Measurements from ENCODE around the gene MAP2. TPM values are rescaled to one million over a fixed set of nuclear protein-coding genes. Genes with fewer than 3 reads are reported as not detected.

MAP2 gene
- total and polyA plus RNA-seq, 4 donors = 215 to 669 (median 469) TPM

DNA sequence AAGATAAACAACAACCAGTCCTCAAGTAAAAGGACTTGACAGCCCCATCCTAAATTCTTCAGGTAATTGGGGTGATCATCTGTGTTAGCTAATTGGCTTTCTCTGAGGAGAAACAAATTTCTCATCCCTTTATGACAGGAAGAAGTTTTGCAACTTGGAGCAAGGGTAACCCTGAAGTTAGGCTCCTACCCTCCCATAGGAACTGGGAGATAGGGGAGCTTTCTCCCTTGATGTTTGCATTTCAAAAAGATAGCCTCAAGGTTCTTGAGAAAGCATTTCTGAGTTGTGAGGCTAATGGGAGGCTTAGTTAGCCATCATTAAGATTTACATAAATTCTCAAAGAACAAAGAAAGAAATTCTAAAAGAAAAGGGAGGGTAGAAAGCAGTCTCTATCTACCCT lies 95.4 kb downstream of the MAP2 start:
- no peak for DNase-seq (ENCODE audit: low read depth in 4 of 6, low spot score in 6 of 6)
- no peaks in the 10 kb centered on the region for H3K36me3 ChIP-seq (ENCODE audit: control insufficient read depth, insufficient read depth, low read length)
- no peaks in the 10 kb centered on the region for H3K9me3 ChIP-seq (ENCODE audit: control insufficient read depth, insufficient read depth, low read length)
- no peak overlapping the region for H3K4me3 ChIP-seq (ENCODE audit: low read depth, low read length)
- H3K27ac ChIP-seq (ENCODE audit: low read depth, low read length) = no peak overlapping the region
- H3K4me1 ChIP-seq (ENCODE audit: control insufficient read depth, insufficient read depth, low read length) = peaks cover 3% of the 10 kb centered on the region
- no peaks in the 10 kb centered on the region for H3K27me3 ChIP-seq (ENCODE audit: control insufficient read depth, insufficient read depth, low read length)

DNA sequence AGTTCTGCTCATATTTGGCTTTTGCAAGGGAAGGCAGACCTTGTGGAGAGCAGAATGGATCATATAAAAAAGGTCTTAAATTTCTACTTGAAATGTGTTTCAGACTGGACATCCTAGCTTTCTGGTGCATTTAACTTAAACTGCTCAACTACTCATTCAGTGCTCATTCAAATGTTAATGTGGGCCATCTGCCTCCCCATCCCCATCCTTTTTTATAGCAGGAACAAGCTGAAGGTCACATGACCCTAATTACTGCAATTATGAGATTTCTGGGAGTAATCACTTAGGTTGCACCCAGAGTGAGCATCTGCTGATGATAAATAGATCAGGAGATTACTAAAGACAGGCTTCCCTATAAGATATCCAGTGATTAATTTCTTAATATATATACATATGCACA lies 96.1 kb downstream of the MAP2 start:
- no peaks in the 10 kb centered on the region for H3K36me3 ChIP-seq (ENCODE audit: control insufficient read depth, insufficient read depth, low read length)
- no peak overlapping the region for H3K27ac ChIP-seq (ENCODE audit: low read depth, low read length)
- no peaks in the 10 kb centered on the region for H3K27me3 ChIP-seq (ENCODE audit: control insufficient read depth, insufficient read depth, low read length)
- peaks cover 3% of the 10 kb centered on the region for H3K4me1 ChIP-seq (ENCODE audit: control insufficient read depth, insufficient read depth, low read length)
- H3K9me3 ChIP-seq (ENCODE audit: control insufficient read depth, insufficient read depth, low read length) = no peaks in the 10 kb centered on the region
- no peak overlapping the region for H3K4me3 ChIP-seq (ENCODE audit: low read depth, low read length)
- DNase-seq (ENCODE audit: low read depth in 4 of 6, low spot score in 6 of 6) = peak in 2 of 6 donors; percentile 74 to 81

DNA sequence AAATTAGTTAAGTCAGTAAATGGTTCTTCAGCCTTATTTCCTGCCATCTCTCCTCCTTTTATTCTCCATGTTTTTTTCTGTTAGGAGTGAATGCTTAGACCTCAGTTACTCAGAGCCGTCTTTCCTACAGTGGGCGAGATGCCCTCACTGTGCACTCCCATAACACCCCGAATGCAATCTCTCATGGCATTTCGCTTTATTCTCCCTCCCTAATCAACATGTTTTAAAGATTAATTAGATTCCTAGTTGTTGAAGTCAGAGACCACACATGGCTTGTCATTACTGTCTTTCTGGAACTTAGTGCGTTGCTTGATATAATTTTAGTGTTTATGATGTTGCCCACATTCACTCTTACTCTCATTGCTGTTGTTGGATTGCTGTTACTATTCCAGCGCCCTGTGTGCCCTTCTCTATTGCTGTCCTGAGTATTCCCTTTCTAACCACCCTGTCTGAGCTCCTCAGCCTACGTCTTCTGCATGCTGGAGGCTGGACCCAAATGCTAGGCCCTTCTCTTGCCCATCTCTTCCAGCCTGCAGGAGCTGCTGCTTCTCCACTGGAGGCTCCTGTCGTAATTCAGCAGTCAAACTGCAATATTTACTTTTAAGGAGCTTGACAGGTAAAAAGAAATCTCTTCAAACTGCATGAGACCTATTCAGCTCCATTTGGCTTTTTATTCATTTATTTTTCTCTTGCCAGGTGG lies 99.3 kb downstream of the MAP2 start:
- DNase-seq (ENCODE audit: low read depth in 4 of 6, low spot score in 6 of 6) = peak in 2 of 6 donors; percentile 28
- Histone ChIP-seq H3K9me3 (ENCODE audit: control insufficient read depth, insufficient read depth, low read length) (no peaks in the 10 kb centered on the region), H3K36me3 (ENCODE audit: control insufficient read depth, insufficient read depth, low read length) (no peaks in the 10 kb centered on the region), H3K27ac (ENCODE audit: low read depth, low read length) (no peak overlapping the region), H3K27me3 (ENCODE audit: control insufficient read depth, insufficient read depth, low read length) (no peaks in the 10 kb centered on the region), H3K4me1 (ENCODE audit: control insufficient read depth, insufficient read depth, low read length) (peaks cover 3% of the 10 kb centered on the region), H3K4me3 (ENCODE audit: low read depth, low read length) (no peak overlapping the region)
- 38% methylated on average over 3 of the region's 8 CpGs for WGBS (ENCODE audit: insufficient coverage)

- H3K27ac ChIP-seq (ENCODE audit: low read depth, low read length) = no peak overlapping the region
These were observed 100.0 kb downstream of the MAP2 start for GRCh38 chr2:209523867-209524266.

DNA sequence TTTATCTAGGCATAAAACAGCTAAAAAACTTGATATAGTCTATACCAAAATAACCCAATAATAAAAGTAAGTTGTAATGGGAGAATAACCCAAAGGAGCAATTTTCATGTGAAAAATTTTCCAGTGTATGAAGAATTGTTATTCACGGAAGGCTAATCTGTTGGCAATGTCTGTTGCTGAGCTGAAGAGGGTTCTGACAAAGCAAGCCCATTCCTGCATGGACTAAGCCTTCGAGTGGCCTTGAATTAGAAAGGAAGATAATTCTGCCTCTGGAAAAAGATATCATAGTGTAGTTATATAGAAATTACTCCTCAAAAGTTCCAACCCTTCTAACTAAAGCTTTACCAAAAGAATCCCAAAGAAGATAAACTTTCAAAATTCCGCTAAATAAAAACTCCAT lies 101.5 kb downstream of the MAP2 start:
- no peak for DNase-seq (ENCODE audit: low read depth in 4 of 6, low spot score in 6 of 6)
- no peak overlapping the region for H3K27ac ChIP-seq (ENCODE audit: low read depth, low read length)

More at GRCh38 chr2:209523867-209524266, 100.0 kb downstream of the MAP2 start:
- no peaks in the 10 kb centered on the region for H3K9me3 ChIP-seq (ENCODE audit: control insufficient read depth, insufficient read depth, low read length)
- DNase-seq (ENCODE audit: low read depth in 4 of 6, low spot score in 6 of 6) = peak in 2 of 6 donors; percentile 51 to 56
- no peaks in the 10 kb centered on the region for H3K36me3 ChIP-seq (ENCODE audit: control insufficient read depth, insufficient read depth, low read length)
- H3K27me3 ChIP-seq (ENCODE audit: control insufficient read depth, insufficient read depth, low read length) = no peaks in the 10 kb centered on the region
- WGBS (ENCODE audit: insufficient coverage) = no CpG with 5 or more reads among the region's 2 CpGs
- no peak overlapping the region for H3K4me3 ChIP-seq (ENCODE audit: low read depth, low read length)
- H3K4me1 ChIP-seq (ENCODE audit: control insufficient read depth, insufficient read depth, low read length) = peaks cover 3% of the 10 kb centered on the region

DNA sequence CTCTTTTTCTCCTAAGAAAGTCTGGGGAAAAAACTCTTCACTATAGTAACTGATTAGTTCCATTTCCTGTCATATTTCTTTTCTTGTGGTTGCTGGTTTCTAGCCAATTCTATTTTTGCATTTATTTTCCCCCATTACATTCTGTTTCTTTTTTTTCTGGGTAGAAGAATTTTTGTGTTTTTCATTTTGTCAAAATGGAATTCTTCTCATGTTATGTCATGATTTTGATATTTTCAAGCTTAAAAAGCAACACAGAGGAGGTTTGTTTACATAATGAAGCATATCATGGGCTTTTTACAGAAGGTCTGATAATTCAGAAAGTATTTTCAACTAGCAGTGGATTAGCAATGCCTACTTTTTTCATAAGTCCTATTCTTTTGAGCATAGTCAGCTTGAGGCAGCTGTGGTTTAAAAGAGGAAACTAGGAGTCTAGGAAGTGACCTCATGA lies 102.0 kb downstream of the MAP2 start:
- H3K27ac ChIP-seq (ENCODE audit: low read depth, low read length) = peak overlapping the region; percentile 44
- no peak overlapping the region for H3K4me3 ChIP-seq (ENCODE audit: low read depth, low read length)
- DNase-seq (ENCODE audit: low read depth in 4 of 6, low spot score in 6 of 6) = peak in 1 of 6 donors; percentile 28
- H3K9me3 ChIP-seq (ENCODE audit: control insufficient read depth, insufficient read depth, low read length) = no peaks in the 10 kb centered on the region
- peaks cover 3% of the 10 kb centered on the region for H3K4me1 ChIP-seq (ENCODE audit: control insufficient read depth, insufficient read depth, low read length)
- H3K27me3 ChIP-seq (ENCODE audit: control insufficient read depth, insufficient read depth, low read length) = no peaks in the 10 kb centered on the region
- H3K36me3 ChIP-seq (ENCODE audit: control insufficient read depth, insufficient read depth, low read length) = no peaks in the 10 kb centered on the region

More for the DNA sequence above, 101.5 kb downstream of the MAP2 start:
- Histone ChIP-seq H3K36me3 (ENCODE audit: control insufficient read depth, insufficient read depth, low read length) (no peaks in the 10 kb centered on the region), H3K27me3 (ENCODE audit: control insufficient read depth, insufficient read depth, low read length) (no peaks in the 10 kb centered on the region), H3K4me3 (ENCODE audit: low read depth, low read length) (no peak overlapping the region), H3K4me1 (ENCODE audit: control insufficient read depth, insufficient read depth, low read length) (peaks cover 3% of the 10 kb centered on the region), H3K9me3 (ENCODE audit: control insufficient read depth, insufficient read depth, low read length) (no peaks in the 10 kb centered on the region)
- 88% methylated on average over 1 of the region's 3 CpGs for WGBS (ENCODE audit: insufficient coverage)

DNA sequence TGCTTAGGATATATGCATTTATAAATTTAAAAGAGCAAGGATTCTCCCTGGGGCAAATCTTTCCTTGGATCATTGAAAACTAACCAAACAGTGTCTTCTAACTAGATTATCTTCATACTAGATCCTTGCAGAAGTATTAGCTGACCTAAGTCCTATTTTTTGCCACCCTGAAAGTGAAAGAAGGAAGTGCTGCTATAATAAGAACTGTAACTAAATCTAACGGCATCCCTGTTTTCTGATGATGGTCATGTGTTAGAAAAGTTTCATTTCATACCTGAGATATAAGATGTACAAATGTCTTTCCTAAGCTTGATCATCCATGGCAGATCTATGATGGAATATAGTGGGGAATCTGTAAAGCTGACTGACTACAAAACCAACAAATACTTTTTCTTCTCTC lies 102.7 kb downstream of the MAP2 start:
- Histone ChIP-seq H3K9me3 (ENCODE audit: control insufficient read depth, insufficient read depth, low read length) (no peaks in the 10 kb centered on the region), H3K36me3 (ENCODE audit: control insufficient read depth, insufficient read depth, low read length) (no peaks in the 10 kb centered on the region), H3K27me3 (ENCODE audit: control insufficient read depth, insufficient read depth, low read length) (no peaks in the 10 kb centered on the region), H3K4me1 (ENCODE audit: control insufficient read depth, insufficient read depth, low read length) (peaks cover 3% of the 10 kb centered on the region), H3K4me3 (ENCODE audit: low read depth, low read length) (no peak overlapping the region), H3K27ac (ENCODE audit: low read depth, low read length) (peak overlapping the region; percentile 44)
- no peak for DNase-seq (ENCODE audit: low read depth in 4 of 6, low spot score in 6 of 6)
- WGBS (ENCODE audit: insufficient coverage) = no CpG with 5 or more reads among the region's 1 CpG

GRCh38 chr2:209529579-209529978 lies 105.7 kb downstream of the MAP2 start:
- Histone ChIP-seq H3K9me3 (ENCODE audit: control insufficient read depth, insufficient read depth, low read length) (no peaks in the 10 kb centered on the region), H3K36me3 (ENCODE audit: control insufficient read depth, insufficient read depth, low read length) (no peaks in the 10 kb centered on the region), H3K27me3 (ENCODE audit: control insufficient read depth, insufficient read depth, low read length) (no peaks in the 10 kb centered on the region), H3K4me1 (ENCODE audit: control insufficient read depth, insufficient read depth, low read length) (no peaks in the 10 kb centered on the region), H3K4me3 (ENCODE audit: low read depth, low read length) (no peak overlapping the region), H3K27ac (ENCODE audit: low read depth, low read length) (no peak overlapping the region)
- WGBS (ENCODE audit: insufficient coverage) = no CpG with 5 or more reads among the region's 3 CpGs
- no peak for DNase-seq (ENCODE audit: low read depth in 4 of 6, low spot score in 6 of 6)

DNA sequence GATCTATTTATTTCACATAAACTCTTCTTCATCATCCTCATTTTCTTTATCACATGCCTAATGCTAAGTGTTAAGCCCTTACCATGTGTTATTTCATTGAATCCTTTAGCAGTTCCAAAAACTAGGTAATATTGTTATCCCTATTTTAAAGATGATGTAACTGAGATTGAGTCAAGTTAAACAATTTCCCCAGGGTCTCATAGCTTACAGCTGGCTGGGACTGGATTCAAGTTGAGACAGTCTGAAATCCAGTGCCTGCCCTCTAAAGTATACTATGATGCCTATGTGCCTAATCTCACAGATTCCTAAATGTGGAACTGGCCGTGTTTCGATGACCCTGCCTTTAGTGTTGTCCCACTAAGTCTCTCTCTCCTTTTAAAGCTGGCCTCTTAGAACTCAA lies 108.5 kb downstream of the MAP2 start:
- H3K9me3 ChIP-seq (ENCODE audit: control insufficient read depth, insufficient read depth, low read length) = no peaks in the 10 kb centered on the region
- H3K4me3 ChIP-seq (ENCODE audit: low read depth, low read length) = no peak overlapping the region
- 92% methylated on average over 2 of the region's 2 CpGs for WGBS (ENCODE audit: insufficient coverage)
- H3K36me3 ChIP-seq (ENCODE audit: control insufficient read depth, insufficient read depth, low read length) = no peaks in the 10 kb centered on the region
- H3K27ac ChIP-seq (ENCODE audit: low read depth, low read length) = no peak overlapping the region
- no peaks in the 10 kb centered on the region for H3K27me3 ChIP-seq (ENCODE audit: control insufficient read depth, insufficient read depth, low read length)
- no peaks in the 10 kb centered on the region for H3K4me1 ChIP-seq (ENCODE audit: control insufficient read depth, insufficient read depth, low read length)
- DNase-seq (ENCODE audit: low read depth in 4 of 6, low spot score in 6 of 6) = no peak

DNA sequence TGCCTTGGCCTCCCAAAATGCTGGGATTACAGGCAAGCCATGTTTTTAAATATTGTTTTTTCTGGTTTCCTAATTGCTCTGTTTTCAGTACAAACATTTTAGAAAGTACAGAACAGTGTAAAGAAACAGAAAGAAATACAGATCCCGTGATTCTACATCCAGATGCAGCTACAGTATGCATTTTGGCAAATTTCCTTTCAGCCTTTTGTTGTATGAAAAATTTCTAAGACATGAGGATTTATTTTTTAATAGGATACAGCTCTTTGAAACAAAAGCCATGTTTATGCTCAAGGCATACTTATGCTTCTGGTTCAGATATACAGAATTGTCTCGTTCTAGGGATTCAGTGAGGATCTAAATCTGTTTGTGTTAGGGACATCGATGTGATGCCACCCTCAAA lies 109.5 kb downstream of the MAP2 start:
- H3K4me1 ChIP-seq (ENCODE audit: control insufficient read depth, insufficient read depth, low read length) = no peaks in the 10 kb centered on the region
- DNase-seq (ENCODE audit: low read depth in 4 of 6, low spot score in 6 of 6) = no peak
- WGBS (ENCODE audit: insufficient coverage) = 96% methylated on average over 2 of the region's 3 CpGs

More for the DNA sequence above, 109.5 kb downstream of the MAP2 start:
- Histone ChIP-seq H3K27me3 (ENCODE audit: control insufficient read depth, insufficient read depth, low read length) (no peaks in the 10 kb centered on the region), H3K9me3 (ENCODE audit: control insufficient read depth, insufficient read depth, low read length) (no peaks in the 10 kb centered on the region), H3K36me3 (ENCODE audit: control insufficient read depth, insufficient read depth, low read length) (no peaks in the 10 kb centered on the region), H3K4me3 (ENCODE audit: low read depth, low read length) (no peak overlapping the region), H3K27ac (ENCODE audit: low read depth, low read length) (no peak overlapping the region)
